Keratinocyte (primary cell): ENCODE results near the gene VANGL1.

Experiments used
- CTCF ChIP-seq, 3 experiments: IDR thresholded peaks in 1 of 3; conservative IDR thresholded peaks in 1 of 3; optimal IDR thresholded peaks in 1 of 3; 2 replicates in 2 of 3; 3 replicates in 1 of 3; pipeline versions ENCODE3 to v1.5.1; 2011; ENCODE audit warnings: low read length in 3 of 3, mild to moderate bottlenecking in 3 of 3, moderate library complexity in 2 of 3, control low read depth in 1 of 3, inconsistent platforms in 1 of 3; ENCODE audit not compliant: insufficient read depth in 2 of 3; ENCODE audit errors: extremely low read depth in 1 of 3
- EZH2 ChIP-seq: IDR thresholded peaks from one replicate; pipeline ENCODE4 v1.6.1; 2012; ENCODE audit warnings: inconsistent platforms, mild to moderate bottlenecking, low read length, moderate library complexity

DNA sequence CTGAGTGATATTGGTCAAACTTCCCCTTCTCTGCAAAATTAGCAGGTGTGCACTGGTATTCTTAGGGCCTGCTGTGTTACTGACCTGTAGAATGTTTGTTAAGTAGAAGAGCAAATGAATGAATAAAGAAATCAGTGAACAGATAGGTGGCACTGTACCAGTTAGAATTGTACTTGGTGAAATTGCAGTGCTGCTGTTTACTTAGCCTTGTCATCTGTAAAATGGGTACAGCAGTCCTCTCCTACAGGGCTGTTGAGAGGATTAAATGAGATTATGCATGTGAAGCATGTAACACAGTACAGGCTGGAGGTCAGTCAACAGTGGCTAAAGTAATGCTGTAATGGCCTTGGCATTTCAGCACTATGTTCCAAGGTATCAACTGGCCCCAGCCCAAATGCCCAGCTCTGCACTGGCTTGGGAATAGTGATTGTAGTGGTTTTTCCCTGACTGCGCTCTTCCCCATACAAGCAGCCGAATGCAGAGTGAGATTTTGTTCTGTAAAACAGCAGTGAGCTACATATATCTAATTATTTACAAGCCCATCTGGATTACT lies 10.5 kb downstream of the VANGL1 start:
- TF ChIP-seq CTCF (optimal IDR thresholded peaks at IDR 0.05 in 1 of 3, IDR thresholded peaks at IDR 0.05 in 1 of 3, conservative IDR thresholded peaks at IDR 0.05 in 1 of 3; ENCODE audit: extremely low read depth in 1 of 3, insufficient read depth in 2 of 3, low read length in 3 of 3) (no peak), EZH2 (no peak)
